Measurements from ENCODE around the gene WWP2.
A peak's percentile ranks its signal among the peaks of the same experiment; 100 is the strongest.
"Not testable (repeated sequence)": the region's sequence is repeated elsewhere in the genome, so short reads cannot be mapped to it uniquely, and the experiment has no call there.

The WWP2 gene

DNA sequence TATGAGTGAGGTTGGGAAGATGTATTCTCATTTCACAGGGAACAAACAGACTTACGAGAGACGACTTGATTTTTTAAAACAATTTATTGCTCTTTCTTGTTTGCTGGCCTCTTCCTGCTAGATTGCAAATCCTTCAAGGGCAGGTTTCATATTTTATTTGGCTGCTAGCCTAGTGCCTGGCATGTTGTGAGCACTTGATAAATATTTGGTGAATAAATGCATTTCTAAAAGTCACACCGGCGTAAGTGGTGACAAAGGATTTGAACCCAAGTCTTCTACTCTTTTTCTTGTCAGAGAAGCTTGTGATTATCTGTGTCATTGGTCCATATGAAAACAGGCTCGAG, 1.4 kb downstream of the WWP2 start:
- H3K27me3 Mint-ChIP-seq: no peaks in the 10 kb centered on the region
- DNase-seq: no peak
- H3K4me1 Mint-ChIP-seq: peaks cover 47% of the 10 kb centered on the region

DNA sequence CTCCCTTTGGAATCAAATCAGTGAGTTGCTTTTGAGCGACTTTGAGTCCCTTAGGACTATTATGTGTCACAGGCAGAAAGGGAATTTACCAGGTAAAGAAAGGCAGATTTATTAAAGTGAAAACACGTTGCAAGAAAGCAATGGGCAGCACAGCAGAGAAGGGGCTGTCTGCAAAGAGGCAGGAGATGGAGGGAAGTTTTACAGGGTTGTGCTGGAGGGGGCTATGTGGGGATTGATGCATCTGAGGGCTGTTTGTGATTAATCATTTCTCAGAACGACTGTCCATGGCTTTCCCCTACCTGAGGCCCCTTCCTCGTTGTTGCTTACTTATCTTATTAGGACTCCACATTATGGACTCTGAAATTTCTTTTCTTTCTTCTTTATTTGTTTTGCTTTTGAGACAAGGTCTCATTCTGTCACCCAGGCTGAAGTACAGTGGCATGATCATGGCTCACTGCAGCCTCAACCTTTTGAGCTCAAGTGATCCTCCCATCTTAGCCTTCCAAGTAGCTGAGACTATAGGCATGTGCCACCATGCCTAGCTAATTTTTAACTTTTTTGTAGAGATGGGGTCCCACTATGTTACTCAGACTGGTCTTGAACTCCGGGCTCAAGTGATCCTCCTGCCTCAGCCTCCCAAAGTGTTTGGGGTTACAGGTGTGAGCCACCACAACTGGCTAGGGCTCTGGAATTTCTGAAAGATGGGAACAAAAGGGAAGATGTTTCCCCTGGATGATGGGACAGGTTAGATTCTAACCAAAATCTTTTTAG, 5.5 kb downstream of the WWP2 start:
- H3K4me3 Mint-ChIP-seq: no peak overlapping the region
- H3K4me1 Mint-ChIP-seq: peaks cover 57% of the 10 kb centered on the region
- peaks cover 6% of the 10 kb centered on the region for H3K36me3 Mint-ChIP-seq (ENCODE audit: low read depth)
- H3K27me3 Mint-ChIP-seq: no peaks in the 10 kb centered on the region
- no peaks in the 10 kb centered on the region for H3K9me3 Mint-ChIP-seq
- DNase-seq: no peak
- ATAC-seq: peak; percentile 55
- H3K27ac Mint-ChIP-seq: peak overlapping the region; percentile 50

More for the DNA sequence above, 1.4 kb downstream of the WWP2 start:
- peaks cover 4% of the 10 kb centered on the region for H3K36me3 Mint-ChIP-seq (ENCODE audit: low read depth)
- no peak for ATAC-seq
- H3K27ac Mint-ChIP-seq: peak overlapping the region; percentile 96
- no peaks in the 10 kb centered on the region for H3K9me3 Mint-ChIP-seq
- H3K4me3 Mint-ChIP-seq: peak overlapping the region; percentile 94

DNA sequence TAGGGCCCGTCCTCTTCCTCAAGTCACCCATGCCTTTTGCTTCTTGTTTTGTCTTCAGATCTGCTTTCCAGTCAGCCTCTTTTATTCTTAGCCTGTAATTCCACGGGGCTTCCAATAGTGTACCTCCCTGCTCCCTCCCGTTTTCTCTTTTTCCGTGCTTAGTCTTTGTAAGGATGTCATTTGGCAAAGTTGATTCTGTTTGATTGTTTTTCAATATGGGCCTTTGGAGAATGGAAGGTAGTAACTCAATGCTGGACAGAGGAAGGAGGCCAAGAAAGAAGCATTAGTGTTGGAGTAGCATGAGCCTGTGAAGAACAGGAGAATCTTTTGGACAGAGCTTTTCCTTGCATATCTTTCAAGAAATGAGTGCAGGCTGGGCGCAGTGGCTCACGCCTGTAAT, 6.5 kb downstream of the WWP2 start:
- Mint-ChIP-seq H3K36me3 (ENCODE audit: low read depth) (peaks cover 8% of the 10 kb centered on the region), H3K27ac (no peak overlapping the region), H3K9me3 (no peaks in the 10 kb centered on the region), H3K27me3 (no peaks in the 10 kb centered on the region), H3K4me3 (no peak overlapping the region), H3K4me1 (peaks cover 59% of the 10 kb centered on the region)
- no peak for DNase-seq
- ATAC-seq: no peak

DNA sequence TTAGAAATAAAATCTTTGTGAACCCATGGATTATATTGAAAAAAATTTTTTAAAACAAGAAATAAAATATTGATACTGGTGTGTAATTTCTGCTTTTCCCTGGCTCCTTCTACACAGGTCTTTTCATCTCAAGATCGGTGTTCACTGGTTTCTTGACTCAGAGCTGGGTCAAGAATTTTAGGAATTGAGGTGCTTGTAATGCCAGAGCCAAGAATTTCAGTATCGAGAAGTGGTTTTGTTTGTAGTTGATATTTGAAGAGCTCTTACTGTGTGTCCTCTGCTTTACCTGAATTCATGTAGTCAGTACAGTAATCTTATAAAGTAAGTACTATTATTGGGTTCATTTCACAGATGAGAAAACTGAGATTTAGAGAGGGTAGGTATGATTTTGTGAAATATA, 7.3 kb downstream of the WWP2 start:
- no peaks in the 10 kb centered on the region for H3K27me3 Mint-ChIP-seq

DNA sequence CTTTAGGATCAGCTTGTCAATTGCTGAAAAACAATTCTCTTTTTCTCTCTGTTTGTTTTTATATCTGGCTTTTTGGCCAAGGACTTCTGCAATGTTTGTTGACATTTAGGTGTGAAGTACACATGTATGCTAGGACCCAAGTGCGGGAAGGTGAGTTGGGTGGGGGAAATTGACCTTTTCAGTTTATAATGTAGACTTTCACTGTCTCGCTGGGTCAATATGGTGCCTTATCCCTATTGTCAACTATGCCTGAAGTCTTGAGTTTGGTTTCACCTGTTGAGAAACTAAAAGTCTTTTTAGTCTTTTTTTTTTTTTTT, 9.5 kb downstream of the WWP2 start:
- no peak for ATAC-seq
- no peak overlapping the region for H3K4me3 Mint-ChIP-seq
- H3K4me1 Mint-ChIP-seq: peaks cover 52% of the 10 kb centered on the region
- peak overlapping the region; percentile 66 for H3K27ac Mint-ChIP-seq
- peaks cover 14% of the 10 kb centered on the region for H3K9me3 Mint-ChIP-seq
- DNase-seq: no peak
- H3K27me3 Mint-ChIP-seq: no peaks in the 10 kb centered on the region
- peaks cover 26% of the 10 kb centered on the region for H3K36me3 Mint-ChIP-seq (ENCODE audit: low read depth)

More for the DNA sequence above, 7.3 kb downstream of the WWP2 start:
- ATAC-seq (no peak), DNase-seq (no peak)
- H3K27ac Mint-ChIP-seq: no peak overlapping the region
- peaks cover 61% of the 10 kb centered on the region for H3K4me1 Mint-ChIP-seq
- no peaks in the 10 kb centered on the region for H3K9me3 Mint-ChIP-seq
- H3K4me3 Mint-ChIP-seq: no peak overlapping the region
- H3K36me3 Mint-ChIP-seq (ENCODE audit: low read depth): peaks cover 12% of the 10 kb centered on the region

DNA sequence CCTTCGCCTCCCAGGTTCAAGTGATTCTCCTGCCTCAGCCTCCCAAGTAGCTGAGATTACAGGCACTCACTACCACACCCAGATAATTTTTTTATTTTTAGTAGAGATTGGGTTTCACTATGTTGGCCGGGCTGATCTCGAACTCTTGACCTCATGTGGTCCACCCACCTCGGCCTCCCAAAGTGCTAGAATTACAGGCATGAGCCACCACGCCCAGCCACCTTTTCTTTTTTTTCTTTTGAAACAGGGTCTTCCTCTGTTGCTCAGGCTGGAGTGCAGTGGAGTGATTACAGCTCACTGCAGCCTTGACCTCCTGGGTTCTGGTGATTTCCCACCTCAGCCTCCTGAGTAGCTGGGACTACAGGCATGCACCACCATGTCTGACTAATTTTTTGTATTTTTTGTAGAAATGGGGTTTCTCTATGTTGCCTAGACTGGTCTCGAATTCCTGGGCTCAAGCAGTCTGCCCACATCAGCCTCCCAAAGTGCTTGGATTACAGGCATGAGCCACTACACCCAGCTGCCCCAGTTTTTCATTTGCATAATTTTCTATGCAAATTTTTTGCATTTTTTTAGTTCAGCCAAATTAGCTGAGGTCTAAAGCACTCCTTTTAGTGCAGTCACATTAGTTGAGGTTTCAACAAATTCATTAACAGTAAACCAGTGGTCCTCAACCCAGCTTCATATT, 11.3 kb downstream of the WWP2 start:
- H3K4me3 Mint-ChIP-seq: no peak overlapping the region
- DNase-seq (no peak), ATAC-seq (no peak)
- H3K9me3 Mint-ChIP-seq: peaks cover 14% of the 10 kb centered on the region
- peaks cover 37% of the 10 kb centered on the region for H3K4me1 Mint-ChIP-seq
- no peaks in the 10 kb centered on the region for H3K27me3 Mint-ChIP-seq
- peaks cover 26% of the 10 kb centered on the region for H3K36me3 Mint-ChIP-seq (ENCODE audit: low read depth)
- peak overlapping the region; percentile 73 for H3K27ac Mint-ChIP-seq

DNA sequence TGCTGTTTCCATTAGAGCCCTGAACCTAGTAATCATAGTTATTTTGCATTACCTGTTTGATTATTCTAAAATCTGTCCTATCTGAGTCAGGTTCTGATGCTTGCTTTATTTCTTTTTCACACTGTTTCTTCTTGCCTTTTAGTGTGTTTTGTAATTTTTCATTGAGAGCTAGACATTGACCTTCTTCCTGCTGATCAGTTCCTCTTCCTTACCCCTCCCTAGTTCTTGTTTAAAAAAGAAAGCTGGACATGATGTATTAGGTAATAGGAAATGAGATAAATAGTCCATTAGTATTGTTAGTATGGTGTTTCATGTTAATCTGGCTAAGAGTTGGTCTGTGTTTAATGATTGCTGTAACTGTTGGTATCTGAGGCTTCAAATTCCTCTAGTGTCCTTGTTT, 13.4 kb downstream of the WWP2 start:
- H3K27me3 Mint-ChIP-seq: no peaks in the 10 kb centered on the region
- H3K9me3 Mint-ChIP-seq: peaks cover 14% of the 10 kb centered on the region
- H3K27ac Mint-ChIP-seq: no peak overlapping the region
- H3K36me3 Mint-ChIP-seq (ENCODE audit: low read depth): peaks cover 26% of the 10 kb centered on the region
- H3K4me1 Mint-ChIP-seq: peaks cover 33% of the 10 kb centered on the region
- H3K4me3 Mint-ChIP-seq: no peak overlapping the region
- no peak for ATAC-seq
- DNase-seq: no peak

DNA sequence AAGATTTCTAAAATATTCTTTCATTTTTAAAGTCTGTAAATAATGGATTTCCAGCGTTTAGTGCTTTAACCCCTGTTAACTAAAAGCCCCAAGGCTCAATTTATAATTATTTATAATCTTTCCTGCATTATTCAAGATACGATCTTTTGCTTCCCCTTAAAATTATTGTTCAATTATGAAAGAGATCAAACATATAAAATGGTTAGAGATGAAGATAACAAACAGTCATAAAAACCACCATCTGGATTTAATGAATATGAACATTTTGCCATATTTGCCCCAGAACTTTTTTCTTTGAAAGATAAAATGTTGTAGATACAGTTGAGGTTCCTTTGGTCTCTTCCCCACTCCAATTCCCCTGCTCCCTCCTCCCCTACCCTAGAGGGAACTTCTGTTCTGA, 17.6 kb downstream of the WWP2 start:
- no peak overlapping the region for H3K27ac Mint-ChIP-seq
- peaks cover 17% of the 10 kb centered on the region for H3K36me3 Mint-ChIP-seq (ENCODE audit: low read depth)

DNA sequence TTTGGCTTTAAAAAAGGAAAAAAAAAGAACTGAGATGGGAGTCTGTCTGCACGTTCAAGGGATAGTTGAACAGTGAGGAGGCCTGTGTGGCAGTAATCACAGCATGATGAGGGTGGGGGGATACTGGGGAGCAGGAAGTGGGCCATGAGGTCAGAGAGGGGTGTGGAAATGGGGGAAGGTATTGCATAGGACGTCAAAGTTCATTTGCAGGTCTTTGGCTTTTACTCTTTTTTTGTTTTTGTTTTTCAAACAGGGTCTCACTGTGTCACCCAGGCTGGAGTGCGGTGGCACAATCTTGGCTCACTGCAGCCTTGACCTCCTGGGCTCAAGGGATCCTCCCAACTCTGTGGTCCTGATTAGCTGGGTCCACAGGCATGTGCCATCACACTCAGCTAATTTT, 19.0 kb downstream of the WWP2 start:
- no peaks in the 10 kb centered on the region for H3K27me3 Mint-ChIP-seq
- H3K4me1 Mint-ChIP-seq: peaks cover 6% of the 10 kb centered on the region
- H3K27ac Mint-ChIP-seq: no peak overlapping the region
- H3K4me3 Mint-ChIP-seq: no peak overlapping the region
- ATAC-seq (no peak), DNase-seq (no peak)
- peaks cover 5% of the 10 kb centered on the region for H3K36me3 Mint-ChIP-seq (ENCODE audit: low read depth)
- H3K9me3 Mint-ChIP-seq: peaks cover 2% of the 10 kb centered on the region

More for the DNA sequence above, 17.6 kb downstream of the WWP2 start:
- no peak overlapping the region for H3K4me3 Mint-ChIP-seq
- DNase-seq (no peak), ATAC-seq (no peak)
- peaks cover 6% of the 10 kb centered on the region for H3K4me1 Mint-ChIP-seq
- no peaks in the 10 kb centered on the region for H3K27me3 Mint-ChIP-seq
- peaks cover 14% of the 10 kb centered on the region for H3K9me3 Mint-ChIP-seq

DNA sequence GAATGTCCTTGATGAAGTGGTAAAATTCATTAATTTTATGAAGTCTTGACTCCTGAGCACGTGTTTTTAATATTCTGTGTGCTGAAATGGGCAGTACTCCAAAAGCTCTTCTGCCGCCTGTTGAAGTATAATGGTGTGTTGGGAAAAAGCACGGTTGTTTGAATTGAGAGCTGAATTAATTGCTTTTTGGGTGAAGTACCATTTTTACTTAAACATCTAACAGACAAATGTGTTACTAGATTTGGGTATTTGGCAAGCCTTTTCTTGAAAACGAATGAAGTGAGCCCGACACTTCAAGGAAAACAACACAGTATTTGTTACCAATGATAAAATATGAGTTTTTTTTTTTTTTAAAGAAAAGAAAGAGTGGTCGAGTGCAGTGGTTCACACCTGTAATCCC, 22.5 kb downstream of the WWP2 start:
- peaks cover 9% of the 10 kb centered on the region for H3K36me3 Mint-ChIP-seq (ENCODE audit: low read depth)
- no peaks in the 10 kb centered on the region for H3K27me3 Mint-ChIP-seq
- no peak overlapping the region for H3K27ac Mint-ChIP-seq
- no peaks in the 10 kb centered on the region for H3K9me3 Mint-ChIP-seq
- no peak overlapping the region for H3K4me3 Mint-ChIP-seq
- no peak for ATAC-seq
- no peak for DNase-seq
- peaks cover 6% of the 10 kb centered on the region for H3K4me1 Mint-ChIP-seq

DNA sequence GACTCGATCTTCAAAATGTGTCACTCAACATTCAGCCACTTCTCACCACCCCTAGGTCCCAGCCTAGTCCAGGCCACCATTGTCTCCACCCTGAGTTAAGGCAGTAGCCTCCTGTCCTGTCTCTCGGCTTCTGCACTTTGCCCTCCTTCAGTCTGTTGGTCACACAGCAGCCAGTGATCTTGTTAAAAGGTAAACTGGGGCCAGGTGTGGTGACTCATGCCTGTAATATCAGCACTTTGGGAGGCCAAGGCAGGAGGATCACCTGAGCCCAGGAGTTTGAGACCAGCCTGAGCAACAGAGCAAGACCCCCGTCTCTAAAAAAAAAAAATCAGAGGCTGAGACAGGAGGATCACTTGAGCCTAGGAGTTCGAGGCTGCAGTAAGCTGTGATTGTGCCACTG, 25.8 kb downstream of the WWP2 start:
- peaks cover 9% of the 10 kb centered on the region for H3K36me3 Mint-ChIP-seq (ENCODE audit: low read depth)
- ATAC-seq (no peak), DNase-seq (no peak)
- no peak overlapping the region for H3K27ac Mint-ChIP-seq
- no peaks in the 10 kb centered on the region for H3K4me1 Mint-ChIP-seq
- H3K4me3 Mint-ChIP-seq: no peak overlapping the region
- H3K9me3 Mint-ChIP-seq: no peaks in the 10 kb centered on the region
- no peaks in the 10 kb centered on the region for H3K27me3 Mint-ChIP-seq

DNA sequence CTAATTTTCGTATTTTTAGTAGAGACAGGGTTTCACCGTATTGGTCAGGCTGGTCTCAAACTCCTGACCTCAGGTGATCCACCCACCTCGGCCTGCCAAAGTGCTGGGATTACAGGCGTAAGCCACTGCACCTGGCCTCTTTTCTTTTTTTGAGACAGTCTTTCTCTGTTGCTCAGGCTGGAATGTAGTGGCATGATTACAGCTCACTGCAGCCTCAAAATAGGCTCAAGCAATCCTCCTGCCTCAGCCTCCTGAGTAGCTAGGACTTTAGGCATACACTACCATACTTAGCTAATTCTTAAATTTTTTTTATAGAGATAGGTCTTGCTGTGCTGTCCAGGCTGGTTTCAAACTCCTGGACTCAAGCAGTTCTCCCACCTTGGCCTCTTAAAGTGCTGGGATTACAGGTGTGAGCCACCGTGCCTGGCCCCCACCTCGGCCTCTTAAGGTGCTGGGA, 29.3 kb downstream of the WWP2 start:
- not testable (repeated sequence) for H3K4me3 Mint-ChIP-seq; H3K9me3 Mint-ChIP-seq; DNase-seq; H3K36me3 Mint-ChIP-seq (ENCODE audit: low read depth); H3K27me3 Mint-ChIP-seq; H3K4me1 Mint-ChIP-seq; H3K27ac Mint-ChIP-seq; ATAC-seq

DNA sequence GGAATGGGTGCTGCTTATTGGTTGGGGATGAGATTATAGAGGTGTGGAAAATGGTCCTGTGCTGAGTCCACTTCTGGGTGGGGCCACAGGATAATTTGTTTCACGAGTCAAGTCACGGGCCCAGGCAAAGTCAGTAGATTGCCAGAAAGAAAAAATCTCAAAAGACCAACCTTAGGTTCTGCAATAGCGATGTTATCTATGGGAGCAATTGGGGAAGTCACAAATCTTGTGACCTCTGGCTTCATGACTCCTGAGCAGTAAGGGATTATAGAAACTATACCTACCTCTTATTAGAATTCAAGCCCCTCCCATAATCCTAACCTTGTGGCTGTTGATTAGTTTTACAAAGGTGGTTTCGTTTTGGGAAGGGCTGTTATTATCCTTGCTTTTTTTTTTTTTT, 31.4 kb downstream of the WWP2 start:
- Mint-ChIP-seq H3K36me3 (ENCODE audit: low read depth) (peaks cover 3% of the 10 kb centered on the region), H3K9me3 (no peaks in the 10 kb centered on the region), H3K27me3 (no peaks in the 10 kb centered on the region), H3K4me3 (no peak overlapping the region), H3K27ac (no peak overlapping the region), H3K4me1 (no peaks in the 10 kb centered on the region)
- no peak for ATAC-seq
- DNase-seq: no peak

DNA sequence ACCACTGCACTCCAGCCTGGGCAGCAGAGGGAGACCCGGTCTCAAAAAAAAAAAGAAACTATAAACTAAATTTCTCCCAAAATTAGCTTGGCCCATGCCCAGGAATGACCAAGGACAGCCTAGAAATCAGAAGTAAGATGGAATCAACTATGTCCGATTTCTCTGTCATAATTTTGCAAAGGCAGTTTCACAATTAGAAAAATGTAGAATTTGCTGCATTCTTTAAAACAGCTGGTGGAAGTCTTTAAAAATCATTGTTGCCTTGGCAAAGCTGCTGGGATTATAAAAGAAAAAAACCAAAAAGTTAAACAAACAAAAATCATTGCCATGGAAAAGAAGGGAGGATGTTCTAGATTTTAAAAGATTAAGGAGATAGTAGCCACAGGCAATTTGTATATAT, 32.4 kb downstream of the WWP2 start:
- H3K4me1 Mint-ChIP-seq: no peaks in the 10 kb centered on the region
- H3K9me3 Mint-ChIP-seq: no peaks in the 10 kb centered on the region
- DNase-seq (no peak), ATAC-seq (no peak)
- H3K27me3 Mint-ChIP-seq: no peaks in the 10 kb centered on the region
- no peak overlapping the region for H3K4me3 Mint-ChIP-seq
- H3K36me3 Mint-ChIP-seq (ENCODE audit: low read depth): peaks cover 3% of the 10 kb centered on the region
- H3K27ac Mint-ChIP-seq: no peak overlapping the region

DNA sequence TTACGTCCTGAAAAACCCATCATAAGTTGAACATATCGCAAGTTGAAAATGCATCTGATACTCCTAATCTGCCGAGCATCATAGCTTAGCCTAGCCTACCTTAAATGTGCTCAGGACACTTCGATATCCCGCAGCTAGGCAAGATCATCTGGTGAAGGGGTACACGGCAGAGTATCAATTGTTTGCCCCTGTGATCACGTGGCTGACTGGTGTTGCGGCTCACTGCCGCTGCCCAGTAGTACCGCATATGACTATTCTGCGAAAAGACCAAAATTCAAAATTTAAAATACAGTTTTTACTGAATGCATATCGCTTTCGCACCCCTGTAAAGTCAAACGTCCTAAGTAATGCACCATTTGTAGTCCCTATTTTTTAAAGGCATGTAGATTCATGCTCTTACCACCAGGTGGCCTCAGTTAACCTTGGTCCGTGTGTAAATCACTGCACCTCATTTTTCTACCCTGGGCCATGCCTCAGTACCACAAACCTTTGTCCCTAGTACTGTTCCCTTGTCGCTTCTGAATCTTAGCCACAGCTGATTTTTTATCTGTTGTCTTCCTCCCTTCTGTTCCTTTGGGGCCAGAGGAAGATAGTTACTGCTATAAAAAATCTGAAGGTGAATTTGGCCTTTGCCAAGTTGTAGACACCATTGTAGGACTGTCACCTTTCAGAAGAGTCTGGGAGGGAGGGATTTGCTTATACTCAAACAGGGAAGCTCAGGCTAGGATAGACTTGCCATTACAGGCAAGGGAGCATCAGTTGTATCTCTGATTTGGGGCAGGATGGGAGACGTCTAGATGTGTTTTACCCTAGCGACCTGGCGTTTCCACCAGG, 34.4 kb downstream of the WWP2 start:
- Mint-ChIP-seq H3K27ac (no peak overlapping the region), H3K36me3 (ENCODE audit: low read depth) (peaks cover 5% of the 10 kb centered on the region), H3K4me3 (no peak overlapping the region), H3K4me1 (no peaks in the 10 kb centered on the region), H3K27me3 (no peaks in the 10 kb centered on the region), H3K9me3 (no peaks in the 10 kb centered on the region)
- ATAC-seq (no peak), DNase-seq (peak; percentile 12)

Measured in activated naive CD8-positive, alpha-beta T cell treated with anti-CD3 and anti-CD28 coated beads, Interleukin-2, amount 50 U/mL, for 24 hours (primary cell).